ENCODE results near the gene DRC7. TPM values are rescaled to one million over a fixed set of nuclear protein-coding genes. Genes with fewer than 3 reads are reported as not detected.

DRC7 gene, protein sequence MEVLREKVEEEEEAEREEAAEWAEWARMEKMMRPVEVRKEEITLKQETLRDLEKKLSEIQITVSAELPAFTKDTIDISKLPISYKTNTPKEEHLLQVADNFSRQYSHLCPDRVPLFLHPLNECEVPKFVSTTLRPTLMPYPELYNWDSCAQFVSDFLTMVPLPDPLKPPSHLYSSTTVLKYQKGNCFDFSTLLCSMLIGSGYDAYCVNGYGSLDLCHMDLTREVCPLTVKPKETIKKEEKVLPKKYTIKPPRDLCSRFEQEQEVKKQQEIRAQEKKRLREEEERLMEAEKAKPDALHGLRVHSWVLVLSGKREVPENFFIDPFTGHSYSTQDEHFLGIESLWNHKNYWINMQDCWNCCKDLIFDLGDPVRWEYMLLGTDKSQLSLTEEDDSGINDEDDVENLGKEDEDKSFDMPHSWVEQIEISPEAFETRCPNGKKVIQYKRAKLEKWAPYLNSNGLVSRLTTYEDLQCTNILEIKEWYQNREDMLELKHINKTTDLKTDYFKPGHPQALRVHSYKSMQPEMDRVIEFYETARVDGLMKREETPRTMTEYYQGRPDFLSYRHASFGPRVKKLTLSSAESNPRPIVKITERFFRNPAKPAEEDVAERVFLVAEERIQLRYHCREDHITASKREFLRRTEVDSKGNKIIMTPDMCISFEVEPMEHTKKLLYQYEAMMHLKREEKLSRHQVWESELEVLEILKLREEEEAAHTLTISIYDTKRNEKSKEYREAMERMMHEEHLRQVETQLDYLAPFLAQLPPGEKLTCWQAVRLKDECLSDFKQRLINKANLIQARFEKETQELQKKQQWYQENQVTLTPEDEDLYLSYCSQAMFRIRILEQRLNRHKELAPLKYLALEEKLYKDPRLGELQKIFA
- 0.05 to 0.59 TPM (median 0.10 TPM) in 5 replicates for total RNA-seq (2022; extraction: Qiagen RNA extraction; ENCODE audit: low read depth)

GRCh38 chr16:57694725-57695679, at the start of gene DRC7:
TSS of gene DRC7 (plus strand) at chr16:57694806. CDS start at chr16:57697950, 3,144 bp downstream.

GRCh38 chr16:57668263-57668571, 26.4 kb upstream of the DRC7 start, which contains the start of gene ADGRG3:
TSS of gene ADGRG3 (plus strand) at chr16:57668306. CDS start at chr16:57668348, 42 bp downstream.

GRCh38 chr16:57735755-57736418, 41.3 kb downstream of the DRC7 start, which contains the start of gene KATNB1:
TSS of gene KATNB1 (plus strand) at chr16:57735770. CDS start at chr16:57737244, 1,474 bp downstream.

Other genes with a start within 250 kb of the DRC7 start
- 69.6 to 90.0 TPM (median 71.2 TPM) in 5 replicates for gene CIAPIN1, start 247.4 kb upstream of the DRC7 start, total RNA-seq (2022; extraction: Qiagen RNA extraction; ENCODE audit: low read depth)
- 42.8 to 54.2 TPM (median 53.5 TPM) in 5 replicates for gene COQ9, start 247.3 kb upstream of the DRC7 start, total RNA-seq (2022; extraction: Qiagen RNA extraction; ENCODE audit: low read depth)
- 109 to 165 TPM (median 112 TPM) in 5 replicates for gene POLR2C, start 232.1 kb upstream of the DRC7 start, total RNA-seq (2022; extraction: Qiagen RNA extraction; ENCODE audit: low read depth)
- 34.6 to 44.9 TPM (median 41.6 TPM) in 5 replicates for gene DOK4, start 208.3 kb upstream of the DRC7 start, total RNA-seq (2022; extraction: Qiagen RNA extraction; ENCODE audit: low read depth)
- 6.9 to 10.9 TPM (median 9.9 TPM) in 5 replicates for gene CCDC102A, start 158.2 kb upstream of the DRC7 start, total RNA-seq (2022; extraction: Qiagen RNA extraction; ENCODE audit: low read depth)
- 0.05 to 0.07 TPM (median 0.07 TPM) in 3 of 5 replicates, not detected in the others for gene ADGRG5, start 152.2 kb upstream of the DRC7 start, total RNA-seq (2022; extraction: Qiagen RNA extraction; ENCODE audit: low read depth)
- gene ADGRG1, start 66.2 kb upstream of the DRC7 start, total RNA-seq (2022; extraction: Qiagen RNA extraction; ENCODE audit: low read depth) = 161 to 247 TPM (median 200 TPM) in 5 replicates
- gene ADGRG3, start 26.5 kb upstream of the DRC7 start, total RNA-seq (2022; extraction: Qiagen RNA extraction; ENCODE audit: low read depth) = 0.22 to 0.87 TPM (median 0.54 TPM) in 5 replicates
- gene KATNB1, start 41.0 kb downstream of the DRC7 start, total RNA-seq (2022; extraction: Qiagen RNA extraction; ENCODE audit: low read depth) = 19.1 to 22.7 TPM (median 21.3 TPM) in 5 replicates
- 163 to 215 TPM (median 196 TPM) in 5 replicates for gene KIFC3, start 107.7 kb downstream of the DRC7 start, total RNA-seq (2022; extraction: Qiagen RNA extraction; ENCODE audit: low read depth)